Ishikawa (cell line): ENCODE measurements around the gene KLHL36.

Experiments
- CEBPB ChIP-seq: IDR thresholded peaks from 2 replicates; pipeline ENCODE4 v1.6.1; 2012
- CREB1 ChIP-seq: IDR thresholded peaks from 2 replicates; pipeline ENCODE4 v1.6.1; 2012; ENCODE audit warnings: low read depth
- EP300 ChIP-seq: IDR thresholded peaks from 2 replicates; pipeline ENCODE4 v1.6.1; 2012; ENCODE audit warnings: borderline replicate concordance
- FOXM1 ChIP-seq: IDR thresholded peaks from 2 replicates; pipeline ENCODE4 v1.6.1; 2012; ENCODE audit warnings: low read depth, borderline replicate concordance
- MAX ChIP-seq: IDR thresholded peaks from 2 replicates; pipeline ENCODE4 v1.6.1; 2012
- REST ChIP-seq: IDR thresholded peaks from 2 replicates; pipeline ENCODE4 v1.6.1; 2012; ENCODE audit warnings: low read depth, mild to moderate bottlenecking
- TAF1 ChIP-seq: IDR thresholded peaks from 2 replicates; pipeline ENCODE4 v1.6.1; 2012; ENCODE audit warnings: low read depth, mild to moderate bottlenecking
- TEAD4 ChIP-seq: IDR thresholded peaks from 2 replicates; pipeline ENCODE4 v1.6.1; 2012
- YY1 ChIP-seq: IDR thresholded peaks from 2 replicates; pipeline ENCODE4 v1.6.1; 2012; ENCODE audit warnings: low read depth

GRCh38 chr16:84650062-84650991 lies 2.0 kb downstream of the KLHL36 start:
- TF ChIP-seq EP300: no peak
- TF ChIP-seq MAX: no peak
- TF ChIP-seq YY1: no peak
- no peak for TF ChIP-seq CEBPB
- no peak for TF ChIP-seq TEAD4
- no peak for TF ChIP-seq TAF1
- TF ChIP-seq REST: no peak
- no peak for TF ChIP-seq FOXM1
- no peak for TF ChIP-seq CREB1
